ENCODE results near the gene AOC3.
"Not testable (repeated sequence)": the region's sequence is repeated elsewhere in the genome, so short reads cannot be mapped to it uniquely, and the experiment has no call there.

Gene AOC3

DNA sequence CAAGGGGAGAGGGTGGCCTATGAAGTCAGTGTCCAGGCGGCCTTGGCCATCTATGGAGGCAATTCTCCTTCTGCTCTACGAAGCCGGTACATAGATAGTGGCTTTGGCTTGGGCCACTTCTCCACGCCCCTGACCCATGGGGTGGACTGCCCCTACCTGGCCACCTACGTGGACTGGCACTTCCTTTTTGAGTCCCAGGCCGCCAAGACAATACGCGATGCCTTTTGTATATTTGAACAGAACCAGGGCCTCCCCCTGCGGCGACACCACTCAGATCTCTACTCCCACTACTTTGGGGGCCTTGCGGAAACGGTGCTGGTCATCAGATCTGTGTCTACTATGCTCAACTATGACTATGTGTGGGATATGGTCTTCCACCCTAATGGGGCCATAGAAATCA lies 17.3 kb downstream of the AOC3 start:
- no peak for DNase-seq (ENCODE audit: extremely low read depth, low read depth)
- TF ChIP-seq, protein P1, sequence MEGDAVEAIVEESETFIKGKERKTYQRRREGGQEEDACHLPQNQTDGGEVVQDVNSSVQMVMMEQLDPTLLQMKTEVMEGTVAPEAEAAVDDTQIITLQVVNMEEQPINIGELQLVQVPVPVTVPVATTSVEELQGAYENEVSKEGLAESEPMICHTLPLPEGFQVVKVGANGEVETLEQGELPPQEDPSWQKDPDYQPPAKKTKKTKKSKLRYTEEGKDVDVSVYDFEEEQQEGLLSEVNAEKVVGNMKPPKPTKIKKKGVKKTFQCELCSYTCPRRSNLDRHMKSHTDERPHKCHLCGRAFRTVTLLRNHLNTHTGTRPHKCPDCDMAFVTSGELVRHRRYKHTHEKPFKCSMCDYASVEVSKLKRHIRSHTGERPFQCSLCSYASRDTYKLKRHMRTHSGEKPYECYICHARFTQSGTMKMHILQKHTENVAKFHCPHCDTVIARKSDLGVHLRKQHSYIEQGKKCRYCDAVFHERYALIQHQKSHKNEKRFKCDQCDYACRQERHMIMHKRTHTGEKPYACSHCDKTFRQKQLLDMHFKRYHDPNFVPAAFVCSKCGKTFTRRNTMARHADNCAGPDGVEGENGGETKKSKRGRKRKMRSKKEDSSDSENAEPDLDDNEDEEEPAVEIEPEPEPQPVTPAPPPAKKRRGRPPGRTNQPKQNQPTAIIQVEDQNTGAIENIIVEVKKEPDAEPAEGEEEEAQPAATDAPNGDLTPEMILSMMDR (IDR thresholded peaks at IDR 0.05; ENCODE audit: low read depth, low read length, missing control alignments) = no peak
- H3K4me3 ChIP-seq (replicated peaks; ENCODE audit: low read depth, low read length) = no peak overlapping the region

DNA sequence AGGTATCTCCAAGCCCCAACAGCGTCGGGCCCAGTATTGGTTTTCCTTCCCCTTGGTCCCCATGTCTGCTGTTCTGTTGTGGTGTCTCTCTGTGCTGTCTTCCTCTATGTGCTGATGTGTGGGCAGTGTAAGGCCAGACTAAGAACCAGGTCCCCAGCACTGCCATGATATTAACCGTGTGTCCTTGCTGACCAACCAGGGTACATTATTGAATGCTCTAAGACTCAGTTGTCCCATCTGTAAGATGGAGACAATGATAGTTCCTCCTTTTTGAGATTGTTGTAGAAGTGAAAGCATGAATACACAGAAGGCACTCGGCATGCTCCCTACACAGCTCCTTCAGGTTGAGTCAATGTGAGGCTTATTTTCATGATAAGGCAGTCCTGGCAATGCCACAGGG lies 20.6 kb downstream of the AOC3 start:
- H3K4me3 ChIP-seq (replicated peaks; ENCODE audit: low read depth, low read length) = no peak overlapping the region
- no peak for DNase-seq (ENCODE audit: extremely low read depth, low read depth)
- TF ChIP-seq, protein P1 (IDR thresholded peaks at IDR 0.05; ENCODE audit: low read depth, low read length, missing control alignments) = no peak

DNA sequence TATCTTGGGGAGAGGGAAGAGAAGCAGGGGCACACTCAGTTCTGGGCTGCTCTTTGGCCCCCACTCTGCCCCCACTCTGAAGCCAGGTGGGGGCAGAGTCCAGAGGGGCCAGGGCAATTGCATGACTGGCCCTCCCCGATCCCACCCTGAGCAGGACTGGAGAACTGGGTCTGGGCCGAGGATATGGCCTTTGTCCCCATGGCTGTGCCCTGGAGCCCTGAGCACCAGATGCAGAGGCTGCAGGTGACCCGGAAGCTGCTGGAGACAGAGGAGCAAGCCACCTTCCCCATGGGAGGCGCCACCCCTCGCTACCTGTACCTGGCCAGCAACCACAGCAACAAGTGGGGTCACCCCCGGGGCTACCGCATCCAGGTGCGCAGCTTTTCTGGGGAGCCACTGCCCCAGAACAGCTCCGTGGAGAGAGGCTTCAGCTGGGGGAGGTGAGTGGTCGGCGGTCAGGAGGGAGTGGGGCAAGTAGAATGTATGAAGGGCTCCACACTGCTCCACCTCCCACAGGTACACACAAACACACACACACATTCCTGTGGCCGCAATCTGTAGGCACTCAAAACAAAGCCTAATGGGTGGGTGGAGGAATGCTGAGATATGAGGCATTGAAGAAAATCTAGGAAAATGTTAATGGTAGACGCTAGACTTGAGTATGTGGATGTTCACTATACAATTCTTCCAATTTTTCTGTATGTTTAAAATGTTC lies 21.4 kb downstream of the AOC3 start:
- no peak for DNase-seq (ENCODE audit: extremely low read depth, low read depth)
- no peak overlapping the region for H3K4me3 ChIP-seq (replicated peaks; ENCODE audit: low read depth, low read length)
- TF ChIP-seq, protein P1 (IDR thresholded peaks at IDR 0.05; ENCODE audit: low read depth, low read length, missing control alignments) = no peak

DNA sequence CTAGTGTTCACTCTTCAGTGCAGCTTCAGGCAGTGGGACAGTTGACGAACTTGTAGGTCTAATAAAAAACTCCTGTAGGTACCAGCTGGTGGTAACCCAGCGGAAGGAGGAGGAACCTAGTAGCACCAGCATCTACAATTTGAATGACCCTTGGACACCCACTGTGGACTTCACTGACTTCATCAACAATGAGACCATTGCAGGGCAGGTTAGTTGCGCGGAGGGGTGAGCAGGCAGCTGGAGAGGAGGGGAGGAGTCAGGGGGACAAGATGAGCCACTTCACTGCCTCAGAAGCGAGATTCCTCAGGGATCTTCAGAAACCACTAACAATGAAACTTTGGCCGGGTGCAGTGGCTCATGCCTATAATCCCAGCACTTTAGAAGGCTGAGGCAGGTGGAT lies 22.3 kb downstream of the AOC3 start:
- TF ChIP-seq, protein P1 (IDR thresholded peaks at IDR 0.05; ENCODE audit: low read depth, low read length, missing control alignments) = no peak
- H3K4me3 ChIP-seq (replicated peaks; ENCODE audit: low read depth, low read length) = no peak overlapping the region
- DNase-seq (ENCODE audit: extremely low read depth, low read depth) = no peak

DNA sequence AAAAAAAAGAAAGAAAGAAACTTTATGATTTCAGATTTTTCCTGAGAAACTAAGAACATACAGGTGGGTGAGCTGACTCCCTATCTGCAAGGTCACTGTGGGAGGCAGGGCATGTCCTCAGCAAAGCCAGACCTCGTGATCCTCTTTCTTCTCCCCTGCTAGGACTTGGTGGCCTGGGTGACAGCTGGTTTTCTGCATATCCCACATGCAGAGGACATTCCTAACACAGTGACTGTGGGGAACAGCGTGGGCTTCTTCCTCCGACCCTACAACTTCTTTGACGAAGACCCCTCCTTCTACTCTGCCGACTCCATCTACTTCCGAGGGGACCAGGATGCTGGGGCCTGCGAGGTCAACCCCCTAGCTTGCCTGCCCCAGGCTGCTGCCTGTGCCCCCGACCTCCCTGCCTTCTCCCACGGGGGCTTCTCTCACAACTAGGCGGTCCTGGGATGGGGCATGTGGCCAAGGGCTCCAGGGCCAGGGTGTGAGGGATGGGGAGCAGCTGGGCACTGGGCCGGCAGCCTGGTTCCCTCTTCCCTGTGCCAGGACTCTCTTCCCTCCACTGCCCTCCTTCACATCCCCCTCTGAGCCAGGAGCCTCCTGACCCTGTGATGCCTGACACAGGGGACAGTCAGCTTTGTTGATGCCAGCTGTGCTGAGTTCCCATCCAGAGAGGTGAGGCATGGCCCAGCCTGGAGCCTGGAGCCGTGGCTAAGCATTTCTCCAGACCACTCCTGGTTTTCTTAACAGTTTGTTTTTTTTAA lies 23.1 kb downstream of the AOC3 start:
- H3K4me3 ChIP-seq (replicated peaks; ENCODE audit: low read depth, low read length); DNase-seq (ENCODE audit: extremely low read depth, low read depth): not testable (repeated sequence)

DNA sequence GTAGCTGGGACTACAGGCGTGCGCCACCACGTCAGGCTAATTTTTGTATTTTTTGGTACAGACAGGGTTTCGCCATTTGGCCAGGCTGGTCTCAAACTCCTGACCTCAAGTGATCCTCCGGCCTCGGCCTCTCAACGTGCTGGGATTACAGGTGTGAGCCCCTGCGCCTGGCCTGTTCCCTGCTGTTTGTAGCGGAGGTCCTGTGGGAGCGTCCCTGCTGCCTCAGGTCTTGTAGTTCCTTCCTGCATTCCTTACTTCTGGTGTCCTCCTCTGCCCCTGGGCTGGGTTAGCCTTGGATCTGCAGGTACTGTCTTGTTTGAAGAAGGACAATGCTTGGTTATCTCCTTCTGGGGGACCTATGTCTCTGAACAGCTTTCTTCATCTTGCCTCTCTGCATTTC lies 26.0 kb downstream of the AOC3 start:
- H3K4me3 ChIP-seq (replicated peaks; ENCODE audit: low read depth, low read length) = no peak overlapping the region
- TF ChIP-seq, protein P1 (IDR thresholded peaks at IDR 0.05; ENCODE audit: low read depth, low read length, missing control alignments) = no peak
- DNase-seq (ENCODE audit: extremely low read depth, low read depth) = no peak

DNA sequence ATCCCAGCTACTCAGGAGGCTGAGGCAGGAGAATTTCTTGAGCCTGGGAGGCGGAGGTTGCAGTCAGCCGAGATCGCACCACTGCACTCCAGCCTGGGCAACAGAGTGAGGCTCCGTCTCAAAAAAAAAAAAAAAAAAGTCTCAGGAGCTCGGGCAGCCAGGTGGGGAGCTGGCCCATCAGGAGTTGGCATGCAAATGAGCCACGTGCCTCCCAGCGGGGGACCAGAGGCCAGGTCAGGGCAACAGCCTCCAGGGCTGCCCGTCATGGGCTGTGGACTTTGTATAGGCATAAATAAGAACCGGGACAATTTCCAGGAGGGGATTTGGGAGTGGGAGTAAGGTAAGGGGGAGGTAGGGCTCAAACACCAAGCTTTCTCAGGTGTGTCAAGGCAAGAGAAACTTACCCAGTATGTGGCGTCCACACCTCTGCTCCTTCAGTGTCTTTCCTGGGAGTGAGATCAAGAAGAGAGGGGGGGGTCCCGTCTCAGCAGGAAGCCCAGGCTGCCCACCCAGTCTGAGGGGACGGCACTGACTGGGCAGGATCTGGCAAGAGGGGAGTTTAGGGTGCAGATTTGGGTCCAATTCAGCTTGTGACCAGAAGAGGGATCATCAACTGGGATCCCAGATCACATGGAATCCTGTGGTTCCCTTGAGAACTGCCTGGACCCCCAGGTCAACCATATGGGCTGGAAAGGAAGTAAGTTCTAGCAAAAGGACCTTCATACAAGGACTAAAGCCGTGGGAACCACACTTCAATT lies 27.3 kb downstream of the AOC3 start:
- DNase-seq (ENCODE audit: extremely low read depth, low read depth) = no peak
- no peak overlapping the region for H3K4me3 ChIP-seq (replicated peaks; ENCODE audit: low read depth, low read length)
- TF ChIP-seq, protein P1 (IDR thresholded peaks at IDR 0.05; ENCODE audit: low read depth, low read length, missing control alignments) = no peak

Data from HFF-Myc (cell line).